Ovary (tissue), 3 donors: Measurements from ENCODE around the gene BCAT1.

Experiments
- POLR2A ChIP-seq: fragments of 450-650 bp; IDR thresholded peaks from one replicate; pipeline ENCODE4 v1.6.1; 2017; ENCODE audit warnings: antibody characterized with exemption, mild to moderate bottlenecking, moderate library complexity
- TF ChIP-seq, protein P1 (sequence below), 3 donors: fragments of 450-650 bp in 2 of 3; fragments of 200-600 bp in 1 of 3; IDR thresholded peaks; one replicate each; pipeline versions ENCODE4 v1.5.1 to v1.8.0; 2016 to 2022; ENCODE audit warnings: antibody characterized with exemption in 3 of 3, mild to moderate bottlenecking in 1 of 3
- donor health status: DM: no; HTN: no; CAD: no.

DNA sequence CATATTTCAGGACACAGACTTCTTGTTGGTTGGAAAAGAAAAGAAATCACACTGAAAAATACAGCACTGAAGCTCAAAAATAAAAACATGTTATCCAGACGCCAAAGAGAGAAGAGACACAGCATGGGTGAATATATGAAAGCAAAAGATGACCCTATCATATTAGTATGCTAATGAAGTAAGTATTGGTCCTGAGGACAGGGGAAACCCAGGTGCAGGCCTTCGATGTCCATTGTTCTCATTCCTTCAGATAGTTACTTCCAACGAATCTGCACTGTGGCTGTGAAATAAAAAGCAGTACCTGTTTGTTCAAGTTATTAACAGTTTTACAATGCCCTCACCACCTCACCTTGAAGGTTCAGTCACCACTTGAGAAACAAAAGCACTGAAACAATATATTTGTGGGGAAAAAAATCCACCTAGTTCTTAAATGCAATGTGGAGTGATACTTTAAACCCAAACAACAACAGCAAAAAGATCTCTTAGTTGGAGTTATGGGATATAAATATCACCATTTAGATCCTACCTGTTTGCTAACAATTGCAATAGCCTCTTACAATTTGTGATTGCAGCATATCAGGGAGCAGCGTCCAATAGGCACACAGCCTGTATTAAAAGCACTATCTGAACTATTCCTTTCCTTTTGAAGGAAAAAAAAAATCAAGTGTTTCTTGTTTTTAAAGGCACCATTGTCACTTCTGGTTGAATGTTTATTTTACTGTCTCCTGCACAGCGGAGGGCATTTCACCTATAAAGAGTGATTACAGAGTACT, 188.1 kb downstream of the BCAT1 start:
- TF ChIP-seq, protein P1, sequence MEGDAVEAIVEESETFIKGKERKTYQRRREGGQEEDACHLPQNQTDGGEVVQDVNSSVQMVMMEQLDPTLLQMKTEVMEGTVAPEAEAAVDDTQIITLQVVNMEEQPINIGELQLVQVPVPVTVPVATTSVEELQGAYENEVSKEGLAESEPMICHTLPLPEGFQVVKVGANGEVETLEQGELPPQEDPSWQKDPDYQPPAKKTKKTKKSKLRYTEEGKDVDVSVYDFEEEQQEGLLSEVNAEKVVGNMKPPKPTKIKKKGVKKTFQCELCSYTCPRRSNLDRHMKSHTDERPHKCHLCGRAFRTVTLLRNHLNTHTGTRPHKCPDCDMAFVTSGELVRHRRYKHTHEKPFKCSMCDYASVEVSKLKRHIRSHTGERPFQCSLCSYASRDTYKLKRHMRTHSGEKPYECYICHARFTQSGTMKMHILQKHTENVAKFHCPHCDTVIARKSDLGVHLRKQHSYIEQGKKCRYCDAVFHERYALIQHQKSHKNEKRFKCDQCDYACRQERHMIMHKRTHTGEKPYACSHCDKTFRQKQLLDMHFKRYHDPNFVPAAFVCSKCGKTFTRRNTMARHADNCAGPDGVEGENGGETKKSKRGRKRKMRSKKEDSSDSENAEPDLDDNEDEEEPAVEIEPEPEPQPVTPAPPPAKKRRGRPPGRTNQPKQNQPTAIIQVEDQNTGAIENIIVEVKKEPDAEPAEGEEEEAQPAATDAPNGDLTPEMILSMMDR (IDR thresholded peaks at IDR 0.05): no peak
- TF ChIP-seq POLR2A: no peak
